Left ventricle myocardium inferior (tissue), 1 donor: ENCODE results near the gene IL17RD. TPM values are rescaled to one million over a fixed set of nuclear protein-coding genes. Genes with fewer than 3 reads are reported as not detected.
A peak's percentile ranks its signal among the peaks of the same experiment; 100 is the strongest.

Experiments used
- DNase-seq: peaks from one replicate; pipeline ENCODE4 v3.0.0-alpha.2; 2020
- H3K27ac ChIP-seq: fragments of 200-600 bp; replicated peaks from 2 replicates; pipeline ENCODE4 v1.8.0; 2021
- H3K27me3 ChIP-seq: fragments of 200-600 bp; 2 replicates; pipeline ENCODE4 v1.8.0; 2021; ENCODE audit warnings: low read depth
- H3K36me3 ChIP-seq: fragments of 200-600 bp; 2 replicates; pipeline ENCODE4 v1.8.0; 2021
- H3K4me1 ChIP-seq: fragments of 200-600 bp; 2 replicates; pipeline ENCODE4 v1.8.0; 2021
- H3K4me3 ChIP-seq: fragments of 200-600 bp; 2 replicates; pipeline ENCODE4 v1.8.0; 2021; ENCODE audit warnings: mild to moderate bottlenecking, moderate library complexity
- H3K9me3 ChIP-seq: fragments of 200-600 bp; replicated peaks from 2 replicates; pipeline ENCODE4 v1.8.0; 2021
- intact Hi-C: fragments of 100-400 bp; cut with micrococcal nuclease; formaldehyde crosslinking; loops from one replicate; pipeline ENCODE4 v1.11.0; 2022
- total RNA-seq: library from RNA; stranded (reverse); fragmentation: NEBNext Ultra II Directional; extraction: Animal tissue kit (Norgen Biotek cat#: 25700); gene quantifications from one replicate; pipeline ENCODE4 v1.2.1, GENCODE V29; 2021
- TF ChIP-seq, protein P1 (sequence below): fragments of 200-600 bp; IDR thresholded peaks from 2 replicates; pipeline ENCODE4 v1.8.0; 2021; ENCODE audit warnings: antibody characterized with exemption, mild to moderate bottlenecking, borderline replicate concordance
- donor health status: DM: no; HTN: yes; CAD: no; lungs with severe emphysema.

Gene IL17RD
- total RNA-seq, 1 donor from 2014 or later: 9.6 TPM

DNA sequence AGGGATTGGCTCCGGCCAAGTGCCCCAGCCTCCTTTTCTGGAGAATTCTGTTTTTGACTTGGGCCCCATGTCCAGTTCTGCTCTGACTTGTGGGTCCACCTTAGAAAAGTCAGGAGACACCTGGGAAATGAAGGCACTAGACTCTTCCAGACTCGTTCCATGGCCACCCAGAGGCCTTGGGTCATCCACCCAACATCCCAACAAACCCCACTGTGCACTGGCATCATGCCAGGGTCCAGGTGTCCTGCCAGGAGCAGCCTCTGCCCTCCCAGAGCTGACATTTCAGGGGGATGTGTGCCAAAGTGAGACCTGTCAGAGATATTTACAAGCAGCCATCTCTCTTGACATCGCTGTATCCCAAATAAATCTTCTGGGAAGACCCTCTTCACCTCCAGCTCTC lies 91.5 kb downstream of the IL17RD start:
- no peaks in the 10 kb centered on the region for H3K36me3 ChIP-seq
- H3K27me3 ChIP-seq: peaks cover 11% of the 10 kb centered on the region
- no peak overlapping the region for H3K27ac ChIP-seq
- DNase-seq: no peak
- no peak overlapping the region for H3K4me3 ChIP-seq
- H3K9me3 ChIP-seq: peaks cover 9% of the 10 kb centered on the region
- peaks cover 16% of the 10 kb centered on the region for H3K4me1 ChIP-seq
- TF ChIP-seq, protein P1, sequence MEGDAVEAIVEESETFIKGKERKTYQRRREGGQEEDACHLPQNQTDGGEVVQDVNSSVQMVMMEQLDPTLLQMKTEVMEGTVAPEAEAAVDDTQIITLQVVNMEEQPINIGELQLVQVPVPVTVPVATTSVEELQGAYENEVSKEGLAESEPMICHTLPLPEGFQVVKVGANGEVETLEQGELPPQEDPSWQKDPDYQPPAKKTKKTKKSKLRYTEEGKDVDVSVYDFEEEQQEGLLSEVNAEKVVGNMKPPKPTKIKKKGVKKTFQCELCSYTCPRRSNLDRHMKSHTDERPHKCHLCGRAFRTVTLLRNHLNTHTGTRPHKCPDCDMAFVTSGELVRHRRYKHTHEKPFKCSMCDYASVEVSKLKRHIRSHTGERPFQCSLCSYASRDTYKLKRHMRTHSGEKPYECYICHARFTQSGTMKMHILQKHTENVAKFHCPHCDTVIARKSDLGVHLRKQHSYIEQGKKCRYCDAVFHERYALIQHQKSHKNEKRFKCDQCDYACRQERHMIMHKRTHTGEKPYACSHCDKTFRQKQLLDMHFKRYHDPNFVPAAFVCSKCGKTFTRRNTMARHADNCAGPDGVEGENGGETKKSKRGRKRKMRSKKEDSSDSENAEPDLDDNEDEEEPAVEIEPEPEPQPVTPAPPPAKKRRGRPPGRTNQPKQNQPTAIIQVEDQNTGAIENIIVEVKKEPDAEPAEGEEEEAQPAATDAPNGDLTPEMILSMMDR: no peak
- intact Hi-C loops: no loop called here

DNA sequence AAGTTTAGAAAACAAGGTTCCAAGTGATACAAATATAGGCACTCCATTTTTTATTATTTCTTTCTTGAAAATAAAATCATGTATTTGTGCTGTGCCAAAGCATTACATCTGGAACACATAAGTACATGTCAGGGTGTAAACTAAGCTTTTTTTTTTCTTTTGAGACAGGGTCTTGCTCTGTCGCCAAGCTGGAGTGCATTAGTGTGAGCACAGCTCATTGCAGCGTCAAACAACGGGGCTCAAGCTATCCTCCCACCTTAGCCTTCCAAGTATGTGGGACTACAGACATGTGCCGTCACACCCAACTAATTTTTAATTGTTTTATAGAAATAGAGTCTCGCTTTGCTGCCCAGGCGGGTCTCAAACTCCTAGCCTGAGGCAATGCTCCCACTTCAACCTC lies 95.7 kb downstream of the IL17RD start:
- no peak overlapping the region for H3K27ac ChIP-seq

DNA sequence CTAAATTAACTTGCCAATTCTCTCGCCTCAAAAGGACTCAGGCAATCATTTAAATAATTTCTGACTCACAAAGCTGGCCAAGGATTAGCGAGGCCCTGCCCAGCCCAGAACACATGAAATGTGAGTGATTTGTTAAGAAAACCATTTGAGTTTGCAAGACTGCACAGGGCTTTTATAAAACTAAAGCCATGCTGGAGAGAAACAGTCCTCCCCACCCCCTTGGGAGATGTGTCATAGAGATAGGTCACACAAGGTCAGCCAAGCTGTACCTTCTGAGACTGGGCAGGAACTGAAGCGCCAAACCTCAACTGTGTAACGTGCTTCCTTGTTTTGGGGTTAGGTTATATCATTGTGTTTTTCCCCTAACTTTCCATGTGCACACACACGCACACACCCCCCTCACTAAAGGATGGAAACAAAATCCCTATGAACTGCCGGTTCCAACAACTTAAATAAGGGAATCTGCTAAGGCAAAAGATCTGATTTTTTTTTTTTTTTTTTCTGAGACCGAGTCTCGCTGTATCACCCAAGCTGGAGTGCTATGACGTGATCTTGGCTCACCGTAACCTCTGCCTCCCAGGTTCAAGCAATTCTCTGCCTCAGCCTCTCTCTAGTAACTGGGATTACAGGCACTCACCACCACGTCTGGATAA lies 96.6 kb downstream of the IL17RD start:
- intact Hi-C loops: no loop called here
- H3K27me3 ChIP-seq: no peaks in the 10 kb centered on the region
- peak; percentile 27 for DNase-seq
- H3K9me3 ChIP-seq: peaks cover 9% of the 10 kb centered on the region
- no peaks in the 10 kb centered on the region for H3K36me3 ChIP-seq
- H3K4me3 ChIP-seq: peak overlapping the region; percentile 0
- peaks cover 16% of the 10 kb centered on the region for H3K4me1 ChIP-seq
- TF ChIP-seq, protein P1: no peak
- H3K27ac ChIP-seq: peak overlapping the region; percentile 68

More for the DNA sequence above, 95.7 kb downstream of the IL17RD start:
- H3K4me1 ChIP-seq: peaks cover 16% of the 10 kb centered on the region
- TF ChIP-seq, protein P1: no peak
- no peak for DNase-seq
- no peaks in the 10 kb centered on the region for H3K36me3 ChIP-seq
- intact Hi-C loops: no loop called here
- no peak overlapping the region for H3K4me3 ChIP-seq
- H3K27me3 ChIP-seq: no peaks in the 10 kb centered on the region
- H3K9me3 ChIP-seq: peaks cover 9% of the 10 kb centered on the region

DNA sequence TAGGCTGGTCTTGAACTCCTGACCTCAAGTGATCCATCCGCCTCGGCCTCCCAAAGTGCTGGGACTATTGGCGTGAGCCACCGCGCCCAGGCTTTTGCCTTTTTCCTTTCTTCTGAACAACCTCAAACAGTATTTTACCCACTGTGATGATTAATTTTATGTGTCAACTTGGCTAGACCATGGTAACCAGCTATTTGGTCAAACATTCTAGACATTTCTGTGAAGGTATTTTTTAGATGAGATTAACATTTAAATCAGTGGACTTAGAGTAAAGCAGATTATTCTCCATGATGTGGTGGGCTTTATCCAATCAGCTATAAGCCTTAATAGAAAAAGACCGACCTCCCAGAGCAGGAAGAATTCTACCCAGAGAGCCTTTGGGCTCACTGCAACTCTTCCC lies 98.7 kb downstream of the IL17RD start:
- Histone ChIP-seq H3K27ac (no peak overlapping the region), H3K9me3 (peaks cover 9% of the 10 kb centered on the region), H3K4me1 (peaks cover 31% of the 10 kb centered on the region), H3K27me3 (no peaks in the 10 kb centered on the region), H3K4me3 (no peak overlapping the region), H3K36me3 (no peaks in the 10 kb centered on the region)
- TF ChIP-seq, protein P1: no peak
- intact Hi-C loops: no loop called here
- DNase-seq: no peak

DNA sequence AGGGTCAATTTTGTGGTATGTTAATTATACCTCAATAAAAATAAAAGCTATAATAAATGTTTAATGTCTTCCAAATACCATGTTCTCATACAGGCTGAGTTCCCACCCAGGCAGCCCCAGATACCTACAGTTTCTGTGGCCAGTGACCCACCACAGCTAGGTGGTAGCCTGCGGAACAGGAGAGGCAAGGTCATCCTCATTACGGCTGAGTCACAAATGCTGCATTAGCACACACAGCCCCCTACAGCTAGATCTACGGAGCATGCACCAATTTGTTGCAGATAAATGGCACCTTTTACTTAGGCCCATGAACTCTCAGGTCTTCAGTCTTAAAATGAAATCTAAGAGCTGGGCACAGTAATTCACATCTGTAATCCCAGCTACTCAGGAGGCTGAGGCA lies 99.6 kb downstream of the IL17RD start:
- no peak for DNase-seq
- H3K4me1 ChIP-seq: peaks cover 32% of the 10 kb centered on the region
- peaks cover under 1% of the 10 kb centered on the region for H3K9me3 ChIP-seq
- H3K27me3 ChIP-seq: no peaks in the 10 kb centered on the region
- intact Hi-C loops: no loop called here
- TF ChIP-seq, protein P1: no peak
- H3K36me3 ChIP-seq: no peaks in the 10 kb centered on the region
- H3K27ac ChIP-seq: no peak overlapping the region
- H3K4me3 ChIP-seq: no peak overlapping the region
